HG03442 (cell line): ENCODE measurements around the gene PAK2.
"Not testable (repeated sequence)": the region's sequence is repeated elsewhere in the genome, so short reads cannot be mapped to it uniquely, and the experiment has no call there.

Source experiments
- ATAC-seq: cut with Tn5 transposase; IDR thresholded peaks from one replicate; pipeline ENCODE4 v1.9.1; 2021; ENCODE audit warnings: mild to moderate bottlenecking, moderate library complexity; ENCODE audit not compliant: unreplicated experiment

PAK2 gene

GRCh38 chr3:196739671-196740480 lies at the start of gene PAK2:
TSS of gene PAK2 (plus strand) at chr3:196739857. CDS start at chr3:196782647, 42,790 bp downstream.
- peak; percentile 87 for ATAC-seq

DNA sequence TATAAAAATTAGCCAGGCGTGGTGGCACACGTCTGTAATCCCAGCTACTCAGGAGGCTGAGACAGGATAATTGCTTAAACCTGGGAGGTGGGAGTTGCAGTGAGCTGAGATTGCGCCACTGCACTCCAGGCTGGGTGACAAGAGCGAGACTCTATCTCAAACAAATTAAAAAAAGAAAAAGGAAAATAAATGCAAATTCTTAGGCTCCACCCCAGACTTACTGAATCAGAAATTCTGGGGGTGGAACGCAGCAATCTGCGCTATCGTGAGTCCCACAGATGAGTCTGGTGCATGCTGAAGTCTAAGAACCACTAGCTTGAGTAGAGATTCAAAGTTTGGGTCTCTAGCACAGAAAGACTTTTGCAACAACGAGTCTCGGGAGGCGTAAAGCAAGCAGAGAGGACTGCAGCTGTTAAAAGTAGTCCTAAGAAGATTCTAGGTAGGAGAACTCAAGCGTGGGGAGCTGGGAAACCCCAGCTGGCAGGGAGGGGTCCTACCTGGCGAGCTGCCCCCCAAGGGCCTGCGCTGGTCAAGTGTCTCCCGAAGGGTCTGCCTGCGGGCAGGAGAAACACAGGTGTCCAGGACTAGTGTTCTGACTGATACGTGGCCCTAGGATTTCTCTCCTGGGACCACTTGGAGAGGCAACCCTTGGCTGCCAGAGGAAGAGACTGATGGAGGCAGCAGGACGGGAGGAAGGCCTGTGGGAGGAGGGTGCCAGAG lies 49.6 kb upstream of the PAK2 start:
- ATAC-seq = no peak

GRCh38 chr3:196691386-196691785 lies 48.3 kb upstream of the PAK2 start:
- no peak for ATAC-seq

GRCh38 chr3:196694202-196694638 lies 45.4 kb upstream of the PAK2 start:
- no peak for ATAC-seq

DNA sequence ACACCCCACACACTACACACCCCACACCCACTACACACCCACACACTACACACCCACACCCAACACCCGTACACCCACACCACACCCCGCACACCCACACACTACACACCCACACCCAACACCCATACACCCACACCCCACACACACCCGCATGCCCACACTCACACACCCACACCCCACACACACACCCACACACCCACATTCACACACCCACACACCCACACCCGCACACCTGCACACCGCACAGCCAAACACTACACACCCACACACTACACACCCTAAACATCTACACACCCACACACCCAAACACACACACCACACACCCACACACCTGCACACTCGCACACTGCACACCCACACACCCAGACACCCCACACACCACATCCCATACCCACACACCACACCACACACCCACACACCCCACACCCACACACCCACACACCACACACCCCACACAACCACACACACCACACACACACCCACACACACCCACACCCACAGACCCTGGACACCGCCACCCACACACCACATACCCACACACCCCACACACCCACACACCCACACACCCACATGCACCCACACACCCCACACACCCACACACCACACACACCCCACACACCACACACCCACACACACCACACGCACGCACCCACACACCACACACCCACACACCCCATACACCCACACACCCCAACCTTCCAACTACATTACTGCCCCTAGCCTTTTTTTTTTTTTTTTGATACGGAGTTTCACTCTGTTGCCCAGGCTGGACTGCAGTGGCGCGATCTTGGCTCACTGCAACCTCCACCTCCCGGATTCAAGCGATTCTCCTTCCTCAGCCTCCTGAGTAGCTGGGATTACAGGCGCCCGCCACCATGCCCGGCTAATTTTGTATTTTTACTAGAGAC lies 44.5 kb upstream of the PAK2 start:
- ATAC-seq = no peak

DNA sequence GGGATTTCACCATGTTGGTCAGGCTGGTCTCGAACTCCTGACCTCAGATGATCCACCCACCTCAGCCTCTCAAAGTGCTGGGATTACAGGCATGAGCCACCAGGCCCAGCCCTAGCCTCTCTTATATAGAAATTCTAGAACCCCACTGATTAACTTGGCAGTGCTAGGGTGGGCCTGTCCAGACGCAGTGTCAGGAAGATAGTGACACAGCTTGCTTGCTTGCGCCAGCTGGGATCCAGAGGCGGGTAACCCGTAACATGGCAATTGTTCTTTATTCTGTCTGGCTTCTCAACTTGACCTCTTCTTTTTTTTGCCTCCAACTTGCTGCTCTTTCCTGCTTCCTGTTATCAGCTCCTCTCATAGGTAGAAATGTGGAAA lies 43.8 kb upstream of the PAK2 start:
- no peak for ATAC-seq

GRCh38 chr3:196697270-196697669 lies 42.4 kb upstream of the PAK2 start:
- ATAC-seq = no peak

- no peak for ATAC-seq
Observed at GRCh38 chr3:196699749-196700148, 39.9 kb upstream of the PAK2 start.

DNA sequence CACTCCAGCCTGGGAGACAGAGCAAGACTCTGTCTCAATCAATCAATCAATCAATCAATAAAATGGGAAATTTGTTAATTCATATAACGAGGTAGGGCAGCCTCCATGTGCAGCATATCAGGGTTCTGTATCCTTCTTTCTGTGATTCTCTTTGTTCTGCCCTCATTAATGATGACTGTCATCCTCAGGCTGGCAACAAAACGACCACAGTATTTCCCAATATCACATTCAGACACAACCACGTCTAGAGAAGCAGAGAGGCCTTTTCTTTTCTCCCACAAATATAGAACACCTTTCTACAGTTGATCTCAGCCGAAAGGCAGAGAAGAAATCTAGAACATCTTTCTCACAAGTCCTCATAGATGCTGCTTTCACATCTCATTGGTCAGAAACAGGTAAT lies 38.9 kb upstream of the PAK2 start:
- ATAC-seq = no peak

- no peak for ATAC-seq
Observed at GRCh38 chr3:196706327-196706726, 33.3 kb upstream of the PAK2 start.

GRCh38 chr3:196706731-196707130 lies 32.9 kb upstream of the PAK2 start:
- no peak for ATAC-seq

DNA sequence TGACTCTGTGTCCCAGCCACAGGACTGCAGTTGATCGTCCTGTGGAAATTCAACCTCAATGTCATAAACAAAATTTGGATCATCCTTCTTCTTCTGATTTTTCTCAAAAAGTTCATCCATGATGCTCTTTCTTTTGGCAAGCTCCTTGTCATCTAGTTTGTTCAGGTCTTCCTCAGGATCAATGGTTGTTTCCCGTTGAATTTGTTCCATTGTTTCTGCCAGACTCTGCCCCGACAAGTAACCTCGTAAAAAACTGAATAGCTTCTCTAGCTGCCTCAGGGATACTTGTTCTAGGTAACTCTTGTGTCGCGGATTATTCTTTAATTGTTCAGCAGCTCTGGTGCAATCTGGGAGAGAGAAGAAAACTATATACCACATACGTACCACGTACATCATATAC lies 32.1 kb upstream of the PAK2 start:
- ATAC-seq = no peak

GRCh38 chr3:196708467-196708866 lies 31.2 kb upstream of the PAK2 start:
- ATAC-seq = no peak

- ATAC-seq = peak; percentile 67
Observed at GRCh38 chr3:196711838-196712513, 27.7 kb upstream of the PAK2 start, which contains the start of the genes CEP19 and PIGX. TSS of gene CEP19 (minus strand) at chr3:196712250. CDS start at chr3:196708657, 3,593 bp downstream. TSS of gene PIGX (plus strand) at chr3:196712377.

DNA sequence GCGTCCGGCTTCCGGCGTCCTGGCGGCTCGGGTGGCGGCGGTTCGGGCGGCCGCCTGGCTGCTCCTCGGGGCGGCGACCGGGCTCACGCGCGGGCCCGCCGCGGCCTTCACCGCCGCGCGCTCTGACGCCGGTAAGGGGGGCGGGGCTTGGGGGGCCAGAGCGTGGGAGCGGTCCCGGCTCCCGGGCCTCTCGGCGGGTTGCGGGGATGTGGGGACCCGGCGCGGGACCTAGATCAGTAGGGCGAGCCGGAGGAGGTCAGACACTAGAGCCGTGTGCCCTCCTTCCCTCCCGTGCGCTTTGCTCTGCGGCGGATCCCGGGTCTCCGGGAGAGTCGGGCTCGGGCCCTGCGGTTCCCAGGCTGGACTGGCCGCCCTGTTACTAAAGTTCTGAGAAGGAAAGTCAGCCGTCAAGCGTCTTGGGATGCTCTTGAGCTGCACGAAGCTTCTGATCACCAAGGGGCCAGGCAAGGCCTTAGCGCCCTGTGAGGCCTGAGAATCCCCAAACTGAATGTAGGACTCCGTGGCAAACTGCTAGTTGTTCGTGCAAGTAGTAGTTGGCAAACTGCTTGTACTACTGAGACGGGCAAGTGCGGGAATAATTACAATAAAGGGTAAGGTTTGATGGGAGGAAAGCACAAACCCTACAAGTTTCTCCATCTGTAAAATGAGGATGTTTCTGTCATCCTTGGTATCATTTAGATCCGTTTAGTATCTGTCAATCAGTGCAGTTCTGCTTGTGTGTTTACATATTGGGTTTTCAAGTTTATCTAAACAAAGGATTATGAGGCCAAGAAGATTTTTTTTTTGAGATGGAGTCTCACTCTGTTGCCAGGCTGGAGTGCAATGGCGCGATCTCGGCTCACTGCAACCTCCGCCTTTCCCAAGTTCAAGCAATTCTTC lies 26.9 kb upstream of the PAK2 start:
- ATAC-seq = peak; percentile 45

DNA sequence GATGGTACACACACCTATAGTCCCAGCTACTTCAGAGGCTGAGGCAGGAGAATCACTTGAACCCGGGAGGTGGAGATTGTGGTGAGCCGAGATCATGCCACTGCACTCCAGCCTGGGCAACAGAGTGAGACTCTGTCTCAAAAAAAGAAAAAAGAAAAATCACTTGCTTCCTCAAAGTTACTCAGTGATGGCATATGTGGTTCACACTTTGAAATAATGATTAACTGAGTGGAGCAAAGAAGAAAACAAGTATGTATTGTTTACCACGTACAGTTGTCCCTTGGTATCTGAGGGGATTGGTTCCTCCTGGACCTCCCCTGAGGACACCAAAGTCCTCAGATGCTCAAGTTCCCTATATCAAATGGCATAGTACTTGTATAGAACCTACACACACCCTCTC lies 22.5 kb upstream of the PAK2 start:
- ATAC-seq = not testable (repeated sequence)

DNA sequence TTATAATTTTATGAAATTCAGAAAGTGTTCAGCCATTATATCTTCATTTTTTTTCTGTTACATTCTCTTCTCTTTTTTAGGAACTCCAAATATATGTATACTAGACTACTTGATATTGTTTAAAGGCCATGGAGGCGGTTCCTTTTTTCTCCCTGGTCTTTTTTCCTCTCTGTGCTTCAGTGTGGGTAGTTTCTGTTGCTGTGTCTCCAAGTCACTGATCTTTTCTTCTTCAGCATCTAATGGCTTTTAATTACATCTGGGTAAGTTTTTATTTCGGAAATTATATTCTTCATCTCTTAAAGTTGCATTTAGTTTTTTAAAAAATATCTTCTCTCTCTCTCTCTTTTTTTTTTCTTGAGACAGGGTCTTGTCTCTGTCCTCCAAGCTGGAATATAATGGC lies 18.6 kb upstream of the PAK2 start:
- ATAC-seq = no peak

GRCh38 chr3:196726788-196727675 lies 12.6 kb upstream of the PAK2 start:
- ATAC-seq = no peak
